Transverse colon (tissue), 4 donors: ENCODE measurements around the gene SULT1B1.

Source experiments
- EP300 ChIP-seq: sonication (generic); formaldehyde crosslinking; IDR thresholded peaks from one replicate; pipeline ENCODE4 v1.6.1; 2017; ENCODE audit warnings: antibody characterized with exemption, low read depth
- POLR2A ChIP-seq: fragments of 450-650 bp; IDR thresholded peaks from one replicate; pipeline ENCODE4 v1.6.1; 2016; ENCODE audit warnings: antibody characterized with exemption, mild to moderate bottlenecking, moderate library complexity
- POLR2AphosphoS5 ChIP-seq, 3 donors: sonication (generic); formaldehyde crosslinking; IDR thresholded peaks; one replicate each; pipeline ENCODE4 v1.6.1; 2016; ENCODE audit warnings: antibody characterized with exemption in 3 of 3
- TF ChIP-seq, protein P1 (sequence below), 5 experiments: fragments of 200-600 bp in 3 of 5; fragments of 450-650 bp in 2 of 5; sonication (generic) in 3 of 5; IDR thresholded peaks; 1 replicate in 2 of 5; 2 replicates in 3 of 5; pipeline ENCODE4 v1.5.1; 2016 to 2017; ENCODE audit warnings: antibody characterized with exemption in 5 of 5, inconsistent platforms in 3 of 5, mild to moderate bottlenecking in 2 of 5, moderate library complexity in 1 of 5

DNA sequence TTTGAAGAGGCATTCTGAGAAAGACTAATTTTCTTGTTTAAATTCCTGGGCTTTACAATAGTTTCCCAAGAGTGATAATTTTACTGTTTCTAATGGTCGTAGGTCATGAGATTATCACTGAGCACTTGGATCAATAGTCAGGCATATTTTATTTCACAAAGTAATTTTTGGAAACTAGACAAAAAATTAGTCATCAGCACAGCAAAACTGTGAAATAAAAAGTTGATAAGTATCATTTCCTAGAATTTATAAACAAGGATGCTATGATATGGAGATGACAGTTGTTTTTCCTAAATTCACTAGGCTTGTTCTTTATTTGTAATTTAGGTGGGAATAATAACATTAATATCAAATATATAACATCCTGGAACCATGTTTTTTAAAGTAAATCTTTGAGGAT lies 33.0 kb downstream of the SULT1B1 start:
- TF ChIP-seq, protein P1, sequence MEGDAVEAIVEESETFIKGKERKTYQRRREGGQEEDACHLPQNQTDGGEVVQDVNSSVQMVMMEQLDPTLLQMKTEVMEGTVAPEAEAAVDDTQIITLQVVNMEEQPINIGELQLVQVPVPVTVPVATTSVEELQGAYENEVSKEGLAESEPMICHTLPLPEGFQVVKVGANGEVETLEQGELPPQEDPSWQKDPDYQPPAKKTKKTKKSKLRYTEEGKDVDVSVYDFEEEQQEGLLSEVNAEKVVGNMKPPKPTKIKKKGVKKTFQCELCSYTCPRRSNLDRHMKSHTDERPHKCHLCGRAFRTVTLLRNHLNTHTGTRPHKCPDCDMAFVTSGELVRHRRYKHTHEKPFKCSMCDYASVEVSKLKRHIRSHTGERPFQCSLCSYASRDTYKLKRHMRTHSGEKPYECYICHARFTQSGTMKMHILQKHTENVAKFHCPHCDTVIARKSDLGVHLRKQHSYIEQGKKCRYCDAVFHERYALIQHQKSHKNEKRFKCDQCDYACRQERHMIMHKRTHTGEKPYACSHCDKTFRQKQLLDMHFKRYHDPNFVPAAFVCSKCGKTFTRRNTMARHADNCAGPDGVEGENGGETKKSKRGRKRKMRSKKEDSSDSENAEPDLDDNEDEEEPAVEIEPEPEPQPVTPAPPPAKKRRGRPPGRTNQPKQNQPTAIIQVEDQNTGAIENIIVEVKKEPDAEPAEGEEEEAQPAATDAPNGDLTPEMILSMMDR (IDR thresholded peaks at IDR 0.05): no peak
- no peak for TF ChIP-seq POLR2A
- no peak for TF ChIP-seq EP300
- no peak for TF ChIP-seq POLR2AphosphoS5 (IDR thresholded peaks at IDR 0.05)
